Measurements from ENCODE around the gene GALNTL6.

- TF ChIP-seq RFX5 (IDR thresholded peaks at IDR 0.05; ENCODE audit: low read depth, low read length), result no peak
- TF ChIP-seq POLR2A (IDR thresholded peaks at IDR 0.05; ENCODE audit: low read depth, low read length), result no peak
- TF ChIP-seq MAFK (IDR thresholded peaks at IDR 0.05; ENCODE audit: low read depth, low read length), result no peak
- no peak for TF ChIP-seq MXI1 (IDR thresholded peaks at IDR 0.05; ENCODE audit: borderline replicate concordance, low read depth, low read length)
- no peak for TF ChIP-seq CTCF (conservative IDR thresholded peaks at IDR 0.05; ENCODE audit: low read depth, low read length)
- no peak for TF ChIP-seq ELK1 (IDR thresholded peaks at IDR 0.05; ENCODE audit: borderline replicate concordance, low read depth, low read length)
- no peak for TF ChIP-seq RAD21 (IDR thresholded peaks at IDR 0.05; ENCODE audit: low read length)
- TF ChIP-seq NFE2L2 (IDR thresholded peaks at IDR 0.05; ENCODE audit: low read depth, low read length), result no peak
- no peak for TF ChIP-seq BHLHE40 (IDR thresholded peaks at IDR 0.05; ENCODE audit: low read depth, low read length)
- TF ChIP-seq, protein P1, sequence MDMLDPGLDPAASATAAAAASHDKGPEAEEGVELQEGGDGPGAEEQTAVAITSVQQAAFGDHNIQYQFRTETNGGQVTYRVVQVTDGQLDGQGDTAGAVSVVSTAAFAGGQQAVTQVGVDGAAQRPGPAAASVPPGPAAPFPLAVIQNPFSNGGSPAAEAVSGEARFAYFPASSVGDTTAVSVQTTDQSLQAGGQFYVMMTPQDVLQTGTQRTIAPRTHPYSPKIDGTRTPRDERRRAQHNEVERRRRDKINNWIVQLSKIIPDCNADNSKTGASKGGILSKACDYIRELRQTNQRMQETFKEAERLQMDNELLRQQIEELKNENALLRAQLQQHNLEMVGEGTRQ (IDR thresholded peaks at IDR 0.05; ENCODE audit: low read depth, low read length), result no peak
- TF ChIP-seq SMC3 (IDR thresholded peaks at IDR 0.05; ENCODE audit: low read depth, low read length), result no peak
- TF ChIP-seq CHD1 (IDR thresholded peaks at IDR 0.05; ENCODE audit: low read depth, low read length), result no peak
- no peak for TF ChIP-seq CEBPB (IDR thresholded peaks at IDR 0.05; ENCODE audit: low read depth, low read length)
- no peak for TF ChIP-seq MAZ (IDR thresholded peaks at IDR 0.05; ENCODE audit: borderline replicate concordance, low read depth, low read length)
Observed at GRCh38 chr4:172843192-172843591, 1030.0 kb downstream of the GALNTL6 start.
